ENCODE data around the gene KSR2.

DNA sequence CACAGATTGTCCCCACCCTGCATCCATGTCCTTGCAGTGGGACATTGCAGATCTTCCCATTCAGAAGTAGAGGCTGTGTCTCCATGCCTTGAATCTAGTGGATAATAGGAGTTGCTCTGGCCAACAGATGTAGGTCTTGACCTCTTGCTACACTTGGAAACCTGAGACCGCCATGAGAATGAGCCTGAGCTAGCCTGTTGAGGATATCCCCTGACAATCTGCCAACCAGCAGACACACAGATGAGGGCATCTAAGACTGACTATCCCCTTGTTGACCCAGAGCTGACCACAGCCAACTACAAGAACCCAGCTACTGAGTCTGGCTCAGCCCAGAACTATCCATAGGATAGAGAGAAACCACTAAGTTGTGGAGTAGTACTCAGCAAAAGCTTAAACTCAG, 446.2 kb downstream of the KSR2 start:
- TF ChIP-seq, protein P1, sequence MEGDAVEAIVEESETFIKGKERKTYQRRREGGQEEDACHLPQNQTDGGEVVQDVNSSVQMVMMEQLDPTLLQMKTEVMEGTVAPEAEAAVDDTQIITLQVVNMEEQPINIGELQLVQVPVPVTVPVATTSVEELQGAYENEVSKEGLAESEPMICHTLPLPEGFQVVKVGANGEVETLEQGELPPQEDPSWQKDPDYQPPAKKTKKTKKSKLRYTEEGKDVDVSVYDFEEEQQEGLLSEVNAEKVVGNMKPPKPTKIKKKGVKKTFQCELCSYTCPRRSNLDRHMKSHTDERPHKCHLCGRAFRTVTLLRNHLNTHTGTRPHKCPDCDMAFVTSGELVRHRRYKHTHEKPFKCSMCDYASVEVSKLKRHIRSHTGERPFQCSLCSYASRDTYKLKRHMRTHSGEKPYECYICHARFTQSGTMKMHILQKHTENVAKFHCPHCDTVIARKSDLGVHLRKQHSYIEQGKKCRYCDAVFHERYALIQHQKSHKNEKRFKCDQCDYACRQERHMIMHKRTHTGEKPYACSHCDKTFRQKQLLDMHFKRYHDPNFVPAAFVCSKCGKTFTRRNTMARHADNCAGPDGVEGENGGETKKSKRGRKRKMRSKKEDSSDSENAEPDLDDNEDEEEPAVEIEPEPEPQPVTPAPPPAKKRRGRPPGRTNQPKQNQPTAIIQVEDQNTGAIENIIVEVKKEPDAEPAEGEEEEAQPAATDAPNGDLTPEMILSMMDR (IDR thresholded peaks at IDR 0.05 in 4 of 5, conservative IDR thresholded peaks at IDR 0.05 in 1 of 5) = no peak
- no peak for TF ChIP-seq POLR2A (IDR thresholded peaks at IDR 0.05)

Data from gastrocnemius medialis (tissue), 4 donors.